Bone marrow (tissue), 2 donors: ENCODE results near the gene SRP72.
"Not testable (repeated sequence)": the region's sequence is repeated elsewhere in the genome, so short reads cannot be mapped to it uniquely, and the experiment has no call there.

Experiments
- DNase-seq, 2 donors: peaks; one replicate each; lab custom pipeline; 2025; lab: John Stamatoyannopoulos, UW

SRP72 gene

GRCh38 chr4:56467284-56468096, at the start of gene SRP72:
TSS of gene SRP72 (plus strand) at chr4:56467617. CDS start at chr4:56467636, 19 bp downstream.
- DNase-seq: peak; percentile 47 to 85

- DNase-seq: no peak
Observed at GRCh38 chr4:56424176-56424575, 43.2 kb upstream of the SRP72 start.

- DNase-seq: peak in 1 of 2 donors; percentile 10
Observed at GRCh38 chr4:56424697-56425514, 42.5 kb upstream of the SRP72 start.

GRCh38 chr4:56425518-56425917, 41.9 kb upstream of the SRP72 start:
- no peak for DNase-seq

- no peak for DNase-seq
Observed at GRCh38 chr4:56426273-56426672, 41.1 kb upstream of the SRP72 start.

- no peak for DNase-seq
Observed at GRCh38 chr4:56427179-56427578, 40.2 kb upstream of the SRP72 start.

- DNase-seq: no peak
Observed at GRCh38 chr4:56430203-56430602, 37.2 kb upstream of the SRP72 start.

GRCh38 chr4:56433280-56433679, 34.1 kb upstream of the SRP72 start:
- no peak for DNase-seq

GRCh38 chr4:56434599-56435139, 32.7 kb upstream of the SRP72 start:
- peak in 1 of 2 donors; percentile 39 for DNase-seq

GRCh38 chr4:56435140-56435926, 32.1 kb upstream of the SRP72 start, which contains the start of gene PPAT:
TSS of gene PPAT (minus strand) at chr4:56435615. CDS start at chr4:56435477, 138 bp downstream.
- DNase-seq: peak; percentile 94 to 98

GRCh38 chr4:56438766-56439165, 28.7 kb upstream of the SRP72 start:
- DNase-seq: no peak

- DNase-seq: no peak
Observed at GRCh38 chr4:56440983-56441382, 26.4 kb upstream of the SRP72 start.

- no peak for DNase-seq
Observed at GRCh38 chr4:56444719-56445118, 22.7 kb upstream of the SRP72 start.

- DNase-seq: no peak
Observed at GRCh38 chr4:56445699-56446098, 21.7 kb upstream of the SRP72 start.

GRCh38 chr4:56448301-56448700, 19.1 kb upstream of the SRP72 start:
- DNase-seq: no peak

- not testable (repeated sequence) for DNase-seq
Observed at GRCh38 chr4:56449475-56449874, 17.9 kb upstream of the SRP72 start.

- DNase-seq: no peak
Observed at GRCh38 chr4:56450342-56450741, 17.1 kb upstream of the SRP72 start.

- DNase-seq: no peak
Observed at GRCh38 chr4:56460085-56460484, 7.3 kb upstream of the SRP72 start.

GRCh38 chr4:56462157-56462556, 5.3 kb upstream of the SRP72 start:
- no peak for DNase-seq

GRCh38 chr4:56463711-56464110, 3.7 kb upstream of the SRP72 start:
- no peak for DNase-seq

- no peak for DNase-seq
Observed at GRCh38 chr4:56464581-56464980, 2.8 kb upstream of the SRP72 start.
